Nephron progenitor cell (in vitro differentiated cells): ENCODE results near the gene ZSWIM5.

ENCODE experiments used
- DNase-seq: peaks from one replicate; pipeline ENCODE4 v3.0.0; 2021
- H3K27ac Mint-ChIP-seq: 2 replicates; pipeline ENCODE4 v1.8.0; 2021; ENCODE audit warnings: mild to moderate bottlenecking, moderate library complexity, mixed read lengths
- H3K27me3 Mint-ChIP-seq: 2 replicates; pipeline ENCODE4 v1.8.0; 2021; ENCODE audit warnings: mild to moderate bottlenecking, low read depth, mixed read lengths; ENCODE audit not compliant: poor library complexity
- H3K36me3 Mint-ChIP-seq: 2 replicates; pipeline ENCODE4 v1.8.0; 2021; ENCODE audit warnings: low read depth, mixed read lengths
- H3K4me1 Mint-ChIP-seq: 2 replicates; pipeline ENCODE4 v1.8.0; 2021; ENCODE audit warnings: mixed read lengths
- H3K4me3 Mint-ChIP-seq: 2 replicates; pipeline ENCODE4 v1.8.0; 2021; ENCODE audit warnings: mild to moderate bottlenecking, moderate library complexity, mixed read lengths
- H3K9me3 Mint-ChIP-seq: 2 replicates; pipeline ENCODE4 v1.8.0; 2021; ENCODE audit warnings: mild to moderate bottlenecking, moderate library complexity, mixed read lengths
- TF ChIP-seq, protein P1 (sequence below): fragments of 200-600 bp; sonication (generic); IDR thresholded peaks from 2 replicates; pipeline ENCODE4 v1.5.0; 2021; ENCODE audit warnings: antibody characterized with exemption

The ZSWIM5 gene

DNA sequence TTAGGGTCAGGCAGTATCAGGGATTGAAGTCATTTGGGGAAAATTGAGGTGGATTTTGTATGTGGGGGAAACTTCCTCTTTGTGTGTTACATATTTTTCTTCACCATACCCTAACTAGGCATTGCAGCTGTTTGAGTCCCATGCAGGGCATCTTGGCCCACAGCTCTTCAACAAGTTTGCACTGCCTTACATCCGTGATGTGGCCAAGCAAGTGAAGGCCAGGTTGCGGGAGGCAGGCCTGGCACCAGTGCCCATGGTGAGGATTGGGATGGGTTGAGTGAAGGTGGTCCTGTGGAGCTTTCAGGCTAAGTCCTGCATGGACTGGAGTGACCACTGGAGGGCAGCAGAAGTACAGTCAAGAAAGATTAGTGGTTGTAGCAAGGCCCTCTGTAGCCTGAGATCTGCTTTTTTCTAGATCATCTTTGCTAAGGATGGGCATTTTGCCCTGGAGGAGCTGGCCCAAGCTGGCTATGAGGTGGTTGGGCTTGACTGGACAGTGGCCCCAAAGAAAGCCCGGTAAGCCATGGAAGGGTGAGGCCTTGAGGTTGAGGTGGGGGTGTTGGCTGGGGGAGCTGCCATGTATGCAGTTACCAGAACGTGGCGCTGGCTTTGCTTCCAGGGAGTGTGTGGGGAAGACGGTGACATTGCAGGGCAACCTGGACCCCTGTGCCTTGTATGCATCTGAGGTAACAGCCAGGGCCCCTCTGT lies 191.9 kb downstream of the ZSWIM5 start:
- H3K4me1 Mint-ChIP-seq, result peaks cover 58% of the 10 kb centered on the region
- H3K27me3 Mint-ChIP-seq, result no peaks in the 10 kb centered on the region
- DNase-seq, result peak; percentile 85
- peak overlapping the region; percentile 69 for H3K4me3 Mint-ChIP-seq
- H3K36me3 Mint-ChIP-seq, result no peaks in the 10 kb centered on the region
- H3K9me3 Mint-ChIP-seq, result no peaks in the 10 kb centered on the region
- peak overlapping the region; percentile 70 for H3K27ac Mint-ChIP-seq
- TF ChIP-seq, protein P1, sequence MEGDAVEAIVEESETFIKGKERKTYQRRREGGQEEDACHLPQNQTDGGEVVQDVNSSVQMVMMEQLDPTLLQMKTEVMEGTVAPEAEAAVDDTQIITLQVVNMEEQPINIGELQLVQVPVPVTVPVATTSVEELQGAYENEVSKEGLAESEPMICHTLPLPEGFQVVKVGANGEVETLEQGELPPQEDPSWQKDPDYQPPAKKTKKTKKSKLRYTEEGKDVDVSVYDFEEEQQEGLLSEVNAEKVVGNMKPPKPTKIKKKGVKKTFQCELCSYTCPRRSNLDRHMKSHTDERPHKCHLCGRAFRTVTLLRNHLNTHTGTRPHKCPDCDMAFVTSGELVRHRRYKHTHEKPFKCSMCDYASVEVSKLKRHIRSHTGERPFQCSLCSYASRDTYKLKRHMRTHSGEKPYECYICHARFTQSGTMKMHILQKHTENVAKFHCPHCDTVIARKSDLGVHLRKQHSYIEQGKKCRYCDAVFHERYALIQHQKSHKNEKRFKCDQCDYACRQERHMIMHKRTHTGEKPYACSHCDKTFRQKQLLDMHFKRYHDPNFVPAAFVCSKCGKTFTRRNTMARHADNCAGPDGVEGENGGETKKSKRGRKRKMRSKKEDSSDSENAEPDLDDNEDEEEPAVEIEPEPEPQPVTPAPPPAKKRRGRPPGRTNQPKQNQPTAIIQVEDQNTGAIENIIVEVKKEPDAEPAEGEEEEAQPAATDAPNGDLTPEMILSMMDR, result peak; percentile 82

DNA sequence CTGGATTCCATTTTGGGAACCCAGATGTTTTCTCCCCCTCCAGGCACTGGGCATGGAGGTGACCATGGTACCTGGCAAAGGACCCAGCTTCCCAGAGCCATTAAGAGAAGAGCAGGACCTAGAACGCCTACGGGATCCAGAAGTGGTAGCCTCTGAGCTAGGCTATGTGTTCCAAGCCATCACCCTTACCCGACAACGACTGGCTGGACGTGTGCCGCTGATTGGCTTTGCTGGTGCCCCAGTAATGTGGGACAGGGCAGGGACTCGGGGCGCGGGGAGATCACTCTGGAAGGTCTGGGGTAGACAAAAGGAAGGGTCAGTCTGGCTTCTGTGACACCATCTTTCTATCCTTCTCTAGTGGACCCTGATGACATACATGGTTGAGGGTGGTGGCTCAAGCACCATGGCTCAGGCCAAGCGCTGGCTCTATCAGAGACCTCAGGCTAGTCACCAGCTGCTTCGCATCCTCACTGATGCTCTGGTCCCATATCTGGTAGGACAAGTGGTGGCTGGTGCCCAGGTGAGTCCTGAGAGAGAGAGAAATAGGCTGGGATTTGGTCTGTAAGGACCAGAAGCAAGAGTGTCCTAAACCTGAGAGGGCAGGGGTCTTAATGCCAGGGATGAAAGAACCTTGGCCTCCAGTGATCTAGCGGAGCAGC lies 192.7 kb downstream of the ZSWIM5 start:
- Mint-ChIP-seq H3K9me3 (no peaks in the 10 kb centered on the region), H3K27me3 (no peaks in the 10 kb centered on the region), H3K36me3 (peaks cover 6% of the 10 kb centered on the region), H3K4me1 (peaks cover 58% of the 10 kb centered on the region), H3K4me3 (peak overlapping the region; percentile 85), H3K27ac (no peak overlapping the region)
- TF ChIP-seq, protein P1, result no peak
- DNase-seq, result no peak

DNA sequence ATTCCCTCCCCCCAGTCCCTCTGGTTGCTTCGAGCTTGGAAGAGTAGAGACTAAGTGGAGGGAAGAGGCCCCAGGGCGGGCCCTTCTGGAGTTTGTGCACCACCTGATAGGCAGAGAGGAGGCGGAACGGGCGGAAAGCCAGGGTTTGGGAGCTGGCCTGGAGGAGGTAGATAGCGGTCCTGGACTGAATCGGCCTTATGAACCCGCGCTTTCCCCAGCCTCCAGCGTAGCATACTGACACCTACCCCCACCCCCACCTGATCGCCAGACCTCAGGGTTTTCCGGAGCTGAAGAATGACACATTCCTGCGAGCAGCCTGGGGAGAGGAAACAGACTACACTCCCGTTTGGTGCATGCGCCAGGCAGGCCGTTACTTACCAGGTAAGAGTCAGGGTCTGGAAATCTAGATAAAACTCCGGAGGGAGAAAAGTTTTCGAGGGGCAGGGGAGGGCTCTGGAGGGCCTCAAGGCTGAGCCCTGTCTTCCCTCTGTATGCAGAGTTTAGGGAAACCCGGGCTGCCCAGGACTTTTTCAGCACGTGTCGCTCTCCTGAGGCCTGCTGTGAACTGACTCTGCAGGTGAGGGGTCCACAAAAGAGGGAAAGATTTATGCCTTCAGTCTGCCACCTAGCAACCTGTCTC lies 193.6 kb downstream of the ZSWIM5 start:
- DNase-seq, result peak; percentile 56
- TF ChIP-seq, protein P1, result no peak
- Mint-ChIP-seq H3K36me3 (peaks cover 7% of the 10 kb centered on the region), H3K4me1 (peaks cover 58% of the 10 kb centered on the region), H3K9me3 (no peaks in the 10 kb centered on the region), H3K27me3 (no peaks in the 10 kb centered on the region), H3K27ac (peak overlapping the region; percentile 94), H3K4me3 (peak overlapping the region; percentile 85)

DNA sequence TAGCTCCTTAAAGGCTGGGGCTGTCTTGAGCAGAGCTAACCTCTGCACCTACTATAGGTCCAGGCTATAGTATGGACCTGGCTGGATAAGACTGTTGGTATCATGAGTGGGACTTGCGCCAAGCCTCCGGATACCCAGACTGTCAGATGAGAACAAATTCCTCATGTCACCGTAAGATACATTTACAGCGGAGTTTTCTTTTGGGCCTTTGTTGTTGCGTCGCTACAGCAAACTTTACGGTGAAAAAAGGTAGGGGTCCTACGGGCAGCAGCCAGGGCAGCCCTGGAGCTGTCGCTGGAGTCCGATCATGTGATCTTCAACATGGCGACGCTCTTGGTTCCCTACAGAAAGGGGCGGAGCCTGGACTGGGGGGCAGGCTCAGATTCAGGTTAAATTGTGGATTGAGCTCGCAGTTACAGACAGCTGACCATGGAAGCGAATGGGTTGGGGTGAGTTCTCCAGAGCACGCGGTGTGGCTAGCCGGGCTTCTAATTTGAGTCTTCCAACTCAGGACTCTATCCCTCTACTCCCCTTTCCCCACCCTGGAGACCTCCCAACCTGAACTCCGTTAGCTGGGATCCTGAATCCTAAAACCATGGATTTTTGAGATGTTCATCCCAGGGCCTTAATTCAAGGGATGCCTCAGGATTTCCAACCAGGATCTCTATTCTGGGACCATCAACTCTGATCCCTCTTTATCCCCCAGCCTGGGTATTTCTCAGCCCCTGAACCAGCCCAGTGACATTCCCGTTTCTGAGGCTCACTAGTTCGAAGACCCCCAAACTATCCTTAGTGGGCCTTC lies 194.4 kb downstream of the ZSWIM5 start, which contains the start of gene UROD:
Gene UROD (plus strand): TSS at position 418 of the 802 bp plus-strand sequence. CDS start 12 bp downstream, at position 430.
- DNase-seq, result peak; percentile 89
- Mint-ChIP-seq H3K27me3 (no peaks in the 10 kb centered on the region), H3K36me3 (peaks cover 7% of the 10 kb centered on the region), H3K9me3 (no peaks in the 10 kb centered on the region), H3K4me3 (peak within 1 kb of the TSS; percentile 85), H3K4me1 (peaks cover 58% of the 10 kb centered on the region), H3K27ac (peak within 1 kb of the TSS; percentile 94)
- TF ChIP-seq, protein P1, result no peak

DNA sequence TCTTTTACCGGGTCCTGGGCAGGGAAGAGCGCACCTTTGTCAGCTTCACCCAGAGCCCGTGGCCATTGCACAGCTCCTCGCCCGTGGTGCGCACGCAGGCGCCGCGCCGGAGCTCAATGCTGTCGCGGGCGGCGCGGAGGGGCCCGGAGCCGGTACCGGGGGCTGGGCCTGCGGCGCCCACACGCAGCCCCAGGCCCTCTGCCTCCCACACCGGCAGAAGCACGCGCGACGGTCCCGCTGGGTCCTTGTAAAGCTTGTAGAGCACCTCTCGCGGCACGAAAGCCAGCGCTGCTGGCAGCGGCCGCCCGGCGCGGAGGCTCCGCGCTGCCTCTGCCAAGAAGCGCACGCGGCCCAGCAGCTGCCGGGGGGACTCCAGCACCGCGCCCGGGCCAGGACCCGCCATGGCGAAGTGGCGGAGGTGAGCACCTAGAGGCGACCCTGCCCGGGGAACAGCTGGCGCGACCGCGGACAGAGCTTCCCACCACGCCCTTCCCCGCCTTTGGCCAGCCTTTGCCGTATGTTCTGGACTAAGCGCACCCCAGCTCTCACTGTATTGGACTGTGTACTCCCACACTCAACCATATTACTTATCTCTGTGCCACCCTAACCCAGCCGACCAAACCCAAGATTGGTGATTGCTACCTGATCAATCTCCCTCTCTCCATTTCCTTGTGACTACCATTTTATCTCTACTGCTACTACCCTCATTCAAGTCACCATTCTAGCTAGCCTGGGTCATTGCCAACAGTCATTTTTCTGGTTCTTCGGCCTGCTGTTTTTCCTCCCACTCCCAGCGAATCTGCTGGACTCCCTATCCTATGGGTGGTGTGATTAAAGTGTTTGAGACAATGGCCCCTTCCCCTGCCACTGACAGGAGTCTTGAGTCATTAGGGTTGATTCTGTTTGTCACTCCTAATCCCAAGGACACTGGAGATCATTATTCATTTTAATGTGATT lies 195.3 kb downstream of the ZSWIM5 start, which contains the start of gene HECTD3:
Gene HECTD3 (minus strand): TSS at position 470 of the 957 bp plus-strand sequence. CDS start 67 bp downstream, at position 403.
- peak; percentile 76 for DNase-seq
- Mint-ChIP-seq H3K36me3 (peaks cover 7% of the 10 kb centered on the region), H3K4me1 (peaks cover 49% of the 10 kb centered on the region), H3K4me3 (peak within 1 kb of the TSS; percentile 85), H3K27ac (peak within 1 kb of the TSS; percentile 94), H3K27me3 (no peaks in the 10 kb centered on the region), H3K9me3 (no peaks in the 10 kb centered on the region)
- TF ChIP-seq, protein P1, result no peak
